ENCODE measurements around the gene NEU1. TPM values are rescaled to one million over a fixed set of nuclear protein-coding genes. Genes with fewer than 3 reads are reported as not detected.
"Not testable (repeated sequence)": the region's sequence is repeated elsewhere in the genome, so short reads cannot be mapped to it uniquely, and the experiment has no call there.

The NEU1 gene
- total RNA-seq, 1 donor from 2014 or later: 31.9 TPM

- Mint-ChIP-seq H3K27me3 (ENCODE audit: unreplicated experiment) (peaks cover 9% of the 10 kb centered on the region), H3K4me1 (ENCODE audit: unreplicated experiment) (peaks cover 7% of the 10 kb centered on the region), H3K27ac (ENCODE audit: unreplicated experiment) (no peak overlapping the region), H3K4me3 (ENCODE audit: unreplicated experiment) (no peak overlapping the region), H3K36me3 (ENCODE audit: low read depth, unreplicated experiment) (no peaks in the 10 kb centered on the region), H3K9me3 (ENCODE audit: unreplicated experiment) (no peaks in the 10 kb centered on the region)
- DNase-seq (ENCODE audit: low spot score): no peak
- no peak for TF ChIP-seq CTCF (IDR thresholded peaks at IDR 0.05; ENCODE audit: unreplicated experiment)
Measured at GRCh38 chr6:31907158-31907813, 44.7 kb upstream of the NEU1 start.

- H3K27ac Mint-ChIP-seq (ENCODE audit: unreplicated experiment); H3K36me3 Mint-ChIP-seq (ENCODE audit: low read depth, unreplicated experiment); H3K4me1 Mint-ChIP-seq (ENCODE audit: unreplicated experiment); DNase-seq (ENCODE audit: low spot score); H3K4me3 Mint-ChIP-seq (ENCODE audit: unreplicated experiment); H3K9me3 Mint-ChIP-seq (ENCODE audit: unreplicated experiment); H3K27me3 Mint-ChIP-seq (ENCODE audit: unreplicated experiment): not testable (repeated sequence)
Measured at GRCh38 chr6:31906727-31907126, 44.1 kb upstream of the NEU1 start.

GRCh38 chr6:31906122-31906521 lies 43.5 kb upstream of the NEU1 start:
- Mint-ChIP-seq H3K9me3 (ENCODE audit: unreplicated experiment) (no peaks in the 10 kb centered on the region), H3K4me3 (ENCODE audit: unreplicated experiment) (no peak overlapping the region), H3K4me1 (ENCODE audit: unreplicated experiment) (peaks cover 7% of the 10 kb centered on the region), H3K36me3 (ENCODE audit: low read depth, unreplicated experiment) (no peaks in the 10 kb centered on the region), H3K27ac (ENCODE audit: unreplicated experiment) (no peak overlapping the region), H3K27me3 (ENCODE audit: unreplicated experiment) (peaks cover 9% of the 10 kb centered on the region)
- no peak for DNase-seq (ENCODE audit: low spot score)
- no peak for TF ChIP-seq CTCF (IDR thresholded peaks at IDR 0.05; ENCODE audit: unreplicated experiment)

- Mint-ChIP-seq H3K4me1 (ENCODE audit: unreplicated experiment) (peaks cover 7% of the 10 kb centered on the region), H3K4me3 (ENCODE audit: unreplicated experiment) (no peak overlapping the region), H3K27ac (ENCODE audit: unreplicated experiment) (no peak overlapping the region), H3K36me3 (ENCODE audit: low read depth, unreplicated experiment) (no peaks in the 10 kb centered on the region), H3K27me3 (ENCODE audit: unreplicated experiment) (peaks cover 9% of the 10 kb centered on the region), H3K9me3 (ENCODE audit: unreplicated experiment) (no peaks in the 10 kb centered on the region)
- no peak for DNase-seq (ENCODE audit: low spot score)
- no peak for TF ChIP-seq CTCF (IDR thresholded peaks at IDR 0.05; ENCODE audit: unreplicated experiment)
Measured at GRCh38 chr6:31905041-31905440, 42.4 kb upstream of the NEU1 start.

GRCh38 chr6:31903957-31904356 lies 41.3 kb upstream of the NEU1 start:
- H3K27me3 Mint-ChIP-seq (ENCODE audit: unreplicated experiment): peaks cover 11% of the 10 kb centered on the region
- peaks cover 7% of the 10 kb centered on the region for H3K4me1 Mint-ChIP-seq (ENCODE audit: unreplicated experiment)
- H3K27ac Mint-ChIP-seq (ENCODE audit: unreplicated experiment): no peak overlapping the region
- no peak overlapping the region for H3K4me3 Mint-ChIP-seq (ENCODE audit: unreplicated experiment)
- no peaks in the 10 kb centered on the region for H3K36me3 Mint-ChIP-seq (ENCODE audit: low read depth, unreplicated experiment)
- no peak for TF ChIP-seq CTCF (IDR thresholded peaks at IDR 0.05; ENCODE audit: unreplicated experiment)
- DNase-seq (ENCODE audit: low spot score): no peak
- no peaks in the 10 kb centered on the region for H3K9me3 Mint-ChIP-seq (ENCODE audit: unreplicated experiment)

Measured in endothelial cell (in vitro differentiated cells).